ENCODE data around the gene GOT2.
"Not testable (repeated sequence)": the region's sequence is repeated elsewhere in the genome, so short reads cannot be mapped to it uniquely, and the experiment has no call there.

Gene GOT2

DNA sequence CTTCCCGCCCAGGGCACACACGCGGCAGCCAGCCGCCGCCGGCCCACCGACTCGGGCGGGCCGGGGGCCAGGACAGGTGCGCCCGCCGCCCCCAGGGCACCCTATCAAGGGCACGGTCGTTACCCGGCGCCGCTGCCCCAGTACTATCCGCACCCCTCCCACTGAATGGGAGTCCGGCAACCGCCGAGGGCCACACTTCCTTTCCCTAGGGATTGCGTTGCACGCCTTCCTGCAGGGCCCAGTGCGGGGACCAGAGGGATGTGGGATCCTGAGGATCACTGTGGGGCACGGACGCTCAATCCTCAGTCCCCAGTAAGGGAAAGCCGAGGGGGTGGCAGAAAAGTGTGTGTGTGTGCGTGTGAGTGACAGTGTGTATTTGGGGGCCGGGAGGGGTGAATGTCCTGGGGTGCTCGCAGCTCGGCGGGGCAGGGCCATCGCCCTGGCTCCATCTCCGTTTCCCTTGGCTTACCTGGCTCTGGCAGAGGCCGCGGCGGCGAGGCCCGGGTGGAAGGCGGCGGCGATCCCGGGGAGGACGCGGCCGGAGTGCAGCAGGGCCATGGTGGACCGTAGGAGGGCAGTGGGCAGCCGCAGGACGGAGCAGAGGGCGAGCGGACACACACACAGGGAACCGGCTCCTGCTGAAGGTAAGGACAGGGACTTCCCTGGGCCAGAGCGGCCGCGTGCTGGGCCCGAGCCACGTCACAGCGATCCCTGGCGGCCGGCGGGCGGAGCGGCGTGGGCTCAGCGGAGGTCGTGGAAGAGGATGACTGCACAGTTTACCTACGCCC lies at the start of gene GOT2:
Gene GOT2 (minus strand): TSS at position 646 of the 788 bp plus-strand sequence. CDS start 88 bp downstream, at position 558.
- DNase-seq: peak; percentile 60 to 72

- not testable (repeated sequence) for DNase-seq
Measured at GRCh38 chr16:58779291-58779690, 45.2 kb upstream of the GOT2 start.

- no peak for DNase-seq
Measured at GRCh38 chr16:58773870-58774269, 39.8 kb upstream of the GOT2 start.

GRCh38 chr16:58768145-58768544 lies 34.0 kb upstream of the GOT2 start:
- DNase-seq: no peak

- DNase-seq: no peak
Measured at GRCh38 chr16:58767581-58767980, 33.5 kb upstream of the GOT2 start.

DNA sequence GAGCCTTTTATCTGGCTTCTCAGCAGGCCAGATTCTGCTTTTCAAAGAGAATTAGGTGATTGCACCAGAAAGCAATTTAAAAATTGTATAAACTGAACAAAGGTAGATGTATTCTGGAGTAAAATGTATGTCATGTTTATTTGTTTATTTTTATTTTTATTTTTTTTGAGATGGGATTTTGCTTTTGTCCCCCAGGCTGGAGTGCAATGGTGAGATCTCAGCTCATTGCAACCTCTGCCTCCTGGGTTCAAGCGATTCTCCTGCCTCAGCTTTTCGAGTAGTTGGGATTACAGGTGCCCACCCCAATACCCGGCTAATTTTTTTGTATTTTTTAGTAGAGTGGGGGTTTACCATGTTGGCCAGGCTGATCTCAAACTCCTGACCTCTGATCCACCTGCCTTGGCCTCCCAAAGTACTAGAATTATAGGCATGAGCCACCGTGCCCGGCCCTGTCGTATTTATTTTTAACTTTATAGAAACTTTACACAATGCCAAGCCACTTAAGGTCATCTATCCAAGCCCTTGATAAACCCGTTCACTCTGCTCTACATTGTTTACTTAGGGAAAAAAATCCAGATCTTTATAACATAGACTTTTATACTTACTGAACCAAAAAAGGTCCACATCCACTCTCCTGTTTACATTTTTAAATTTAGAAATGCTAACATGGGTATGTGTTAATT lies 22.7 kb upstream of the GOT2 start:
- DNase-seq: no peak

- DNase-seq: peak; percentile 48 to 72
Measured at GRCh38 chr16:58755989-58756649, 22.0 kb upstream of the GOT2 start.

DNA sequence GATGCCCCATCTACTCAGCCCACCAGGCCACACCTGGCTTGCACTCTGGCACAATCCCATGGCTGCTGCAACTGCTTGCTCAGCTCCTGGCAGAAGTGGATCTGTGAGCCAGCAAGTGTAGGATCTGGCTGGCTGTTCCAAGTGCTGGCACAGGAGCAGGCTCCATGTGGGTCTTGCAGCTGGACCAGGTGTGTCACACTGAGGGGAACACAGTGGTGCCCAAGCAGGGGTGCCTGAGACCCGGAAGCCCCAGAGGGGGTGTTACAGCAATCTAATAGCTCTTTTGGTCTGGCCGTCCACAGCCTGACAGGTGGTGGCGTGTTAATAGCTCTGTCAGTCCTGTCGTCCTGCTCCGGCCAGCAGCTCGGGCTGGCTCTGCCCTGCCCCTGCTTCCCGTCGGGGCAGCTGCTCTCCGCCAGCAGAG lies 19.6 kb upstream of the GOT2 start:
- no peak for DNase-seq

- DNase-seq: no peak
Measured at GRCh38 chr16:58744497-58744896, 10.4 kb upstream of the GOT2 start.

- no peak for DNase-seq
Measured at GRCh38 chr16:58741976-58742375, 7.9 kb upstream of the GOT2 start.

DNA sequence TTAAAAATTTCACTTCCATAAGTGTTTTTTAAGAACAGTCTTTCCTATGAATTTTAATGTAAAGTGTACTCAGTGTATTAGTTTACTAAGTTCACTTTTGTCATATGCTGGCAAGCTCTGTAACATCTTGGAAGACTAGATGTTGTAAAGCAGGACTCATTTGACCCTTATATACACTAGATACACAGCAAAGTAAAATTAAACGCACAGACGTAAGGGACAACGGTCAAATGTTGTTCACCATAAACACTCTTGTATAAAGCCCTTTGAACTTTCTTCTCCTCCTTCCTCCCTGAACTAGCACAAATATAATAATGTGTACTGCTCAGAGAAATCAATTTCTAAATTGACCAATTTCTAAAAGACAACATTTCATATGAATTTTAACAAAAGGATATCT lies 7.0 kb upstream of the GOT2 start:
- no peak for DNase-seq

GRCh38 chr16:58738672-58739296 lies 4.7 kb upstream of the GOT2 start:
- DNase-seq: no peak

DNA sequence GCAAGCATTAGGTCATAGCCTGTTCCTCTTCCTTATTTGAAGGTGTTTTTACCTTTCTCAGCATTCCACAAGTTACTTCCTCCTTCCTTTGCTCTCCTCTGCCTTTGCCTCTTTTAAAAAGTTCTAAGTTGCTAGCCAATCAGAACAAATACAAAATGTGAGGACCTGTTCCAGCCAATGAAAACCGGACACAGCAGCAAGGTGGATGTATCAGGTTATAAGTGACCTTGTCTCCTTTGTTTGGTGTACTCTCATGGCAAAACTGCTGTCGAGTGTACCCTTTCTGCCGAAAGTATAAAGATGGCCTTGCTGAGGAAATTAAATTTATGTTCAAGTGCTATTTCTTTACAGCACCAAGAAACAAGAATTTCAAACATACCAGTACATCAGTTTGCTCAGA lies 2.2 kb upstream of the GOT2 start:
- not testable (repeated sequence) for DNase-seq

GRCh38 chr16:58734459-58734787 lies 307 bp upstream of the GOT2 start:
- DNase-seq: no peak

DNA sequence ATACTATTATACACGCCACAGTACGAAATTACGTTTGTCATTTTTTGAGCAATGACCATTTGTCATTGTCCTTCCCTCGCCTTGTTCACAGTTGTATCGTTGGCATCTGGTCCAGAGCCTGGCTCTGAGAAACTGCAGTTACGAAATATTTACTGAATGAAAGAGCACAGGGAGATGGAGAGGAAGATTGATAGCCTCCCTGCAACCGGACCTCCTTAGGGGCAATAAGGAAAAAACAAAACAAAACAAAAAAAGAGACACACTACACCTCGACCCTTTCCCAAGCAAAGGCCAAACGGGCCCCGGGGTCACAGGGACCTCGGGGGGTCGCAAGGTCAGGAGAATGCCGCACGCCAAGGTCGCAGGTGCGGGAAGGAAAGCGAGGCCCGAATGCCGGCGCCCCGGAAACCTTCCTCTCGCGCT lies 857 bp downstream of the GOT2 start:
- DNase-seq: peak in 1 of 2 experiments; percentile 28

- DNase-seq: no peak
Measured at GRCh38 chr16:58732545-58733247, 1.4 kb downstream of the GOT2 start.

GRCh38 chr16:58730724-58731370 lies 3.3 kb downstream of the GOT2 start:
- DNase-seq: no peak

DNA sequence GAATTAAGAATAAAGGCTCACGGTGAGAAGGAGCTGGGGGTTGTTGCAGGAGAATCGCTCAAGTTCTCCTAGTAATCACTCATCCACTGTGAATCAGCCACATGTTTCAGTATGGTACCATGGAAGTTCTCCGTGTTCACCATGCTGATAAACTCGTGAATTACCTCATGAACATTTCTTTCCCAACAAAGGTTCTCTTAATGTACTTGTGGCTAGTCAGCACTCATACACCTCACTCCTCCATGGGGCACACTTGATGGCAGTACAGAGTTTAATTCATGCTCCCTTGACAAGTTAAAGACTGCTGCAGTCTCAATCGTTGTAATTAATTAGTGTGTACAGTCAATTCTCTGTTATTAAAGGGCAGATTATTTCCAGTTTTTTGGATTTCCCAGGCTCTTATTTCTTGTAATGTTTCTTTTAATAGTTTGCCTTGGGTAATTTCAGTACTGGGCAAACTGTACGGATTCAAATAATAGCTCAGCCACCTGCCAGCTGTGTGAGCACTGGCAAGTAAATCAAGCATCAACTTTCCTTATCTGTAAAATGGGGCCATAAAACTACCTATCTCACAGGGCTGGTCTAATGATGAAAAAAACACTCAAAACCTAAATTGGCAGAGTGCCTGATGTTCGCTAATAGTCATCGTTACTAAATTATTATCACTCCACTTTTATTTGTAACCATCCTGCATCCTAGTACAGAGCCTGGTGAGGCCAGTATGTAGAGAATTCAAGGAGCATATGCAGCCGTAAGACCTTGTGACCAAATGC lies 6.1 kb downstream of the GOT2 start:
- DNase-seq: no peak

DNA sequence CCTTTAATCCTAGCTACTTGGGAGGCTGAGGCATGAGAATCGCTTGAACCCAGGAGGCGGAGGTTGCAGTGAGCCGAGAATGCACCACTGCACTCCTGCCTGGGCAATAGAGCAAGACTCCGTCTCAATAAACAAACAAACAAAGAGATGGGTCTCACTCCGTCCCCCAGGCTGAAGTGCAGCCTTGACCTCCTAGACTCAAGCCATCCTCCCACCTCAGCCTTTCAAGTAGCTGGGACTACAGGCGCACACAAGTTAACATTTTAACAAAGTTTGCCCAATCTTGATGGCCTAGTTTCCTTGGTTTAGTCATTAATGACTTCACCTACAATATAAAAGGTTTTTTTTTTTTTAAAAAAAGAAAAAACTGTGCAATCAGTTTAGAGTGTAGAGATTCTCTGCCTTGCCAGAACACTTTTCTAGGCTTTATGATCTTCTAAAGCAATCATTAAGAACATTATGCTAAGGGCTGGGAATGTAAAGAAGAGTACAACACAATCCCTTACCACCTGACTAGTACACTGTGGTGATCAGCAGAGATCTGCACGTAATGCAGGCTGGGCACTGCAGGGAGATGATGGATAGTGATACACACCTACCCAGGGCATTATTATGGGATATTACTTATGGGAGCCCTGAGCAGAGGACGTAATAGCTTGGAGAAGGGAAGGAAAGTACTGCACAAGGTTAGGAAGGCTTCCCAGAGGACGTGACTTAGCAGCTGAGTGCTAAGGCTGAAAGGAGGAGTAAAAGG lies 6.9 kb downstream of the GOT2 start:
- no peak for DNase-seq

GRCh38 chr16:58723109-58723508 lies 11.0 kb downstream of the GOT2 start:
- DNase-seq: no peak

GRCh38 chr16:58717994-58718393 lies 16.1 kb downstream of the GOT2 start:
- no peak for DNase-seq

Measured in NCI-H2081 (cell line).